NCI-H128 (cell line): ENCODE measurements around the gene GHRH.
A peak's percentile ranks its signal among the peaks of the same experiment; 100 is the strongest.

Source experiments
- DNase-seq: peaks from one replicate; lab custom pipeline; 2025; ENCODE audit not compliant: unreplicated experiment; lab: John Stamatoyannopoulos, UW

Gene GHRH

GRCh38 chr20:37261714-37262113 is at the start of gene GHRH:
Gene GHRH (minus strand): TSS chr20:37261814. CDS start chr20:37256889, 4,925 bp downstream.
- no peak for DNase-seq

GRCh38 chr20:37310951-37311350 is 49.3 kb upstream of the GHRH start:
- no peak for DNase-seq

- DNase-seq: no peak
These were observed 48.4 kb upstream of the GHRH start for GRCh38 chr20:37309936-37310590.

- no peak for DNase-seq
These were observed 47.7 kb upstream of the GHRH start for GRCh38 chr20:37309290-37309689.

- DNase-seq: no peak
These were observed 46.8 kb upstream of the GHRH start for GRCh38 chr20:37308086-37309050.

GRCh38 chr20:37305839-37306238 is 44.2 kb upstream of the GHRH start:
- DNase-seq: no peak

GRCh38 chr20:37305079-37305478 is 43.5 kb upstream of the GHRH start:
- no peak for DNase-seq

GRCh38 chr20:37303637-37304036 is 42.0 kb upstream of the GHRH start:
- no peak for DNase-seq

GRCh38 chr20:37302981-37303380 is 41.4 kb upstream of the GHRH start:
- no peak for DNase-seq

GRCh38 chr20:37301558-37301957 is 39.9 kb upstream of the GHRH start:
- DNase-seq: no peak

- DNase-seq: no peak
These were observed 39.5 kb upstream of the GHRH start for GRCh38 chr20:37301120-37301519.

GRCh38 chr20:37299718-37300528 is 38.3 kb upstream of the GHRH start:
- DNase-seq: no peak

GRCh38 chr20:37298190-37298939 is 36.8 kb upstream of the GHRH start:
- DNase-seq: no peak

GRCh38 chr20:37297066-37297736 is 35.6 kb upstream of the GHRH start:
- no peak for DNase-seq

GRCh38 chr20:37296371-37296770 is 34.8 kb upstream of the GHRH start:
- DNase-seq: no peak

GRCh38 chr20:37295595-37295994 is 34.0 kb upstream of the GHRH start:
- peak; percentile 58 for DNase-seq

- DNase-seq: no peak
These were observed 33.4 kb upstream of the GHRH start for GRCh38 chr20:37295001-37295400.

GRCh38 chr20:37294262-37294981 is 32.8 kb upstream of the GHRH start:
- DNase-seq: no peak

- DNase-seq: no peak
These were observed 31.8 kb upstream of the GHRH start for GRCh38 chr20:37293301-37293943.
